OCI-LY3 (cell line): Measurements from ENCODE around the gene GAL3ST3.
A peak's percentile ranks its signal among the peaks of the same experiment; 100 is the strongest.
"Not testable (repeated sequence)": the region's sequence is repeated elsewhere in the genome, so short reads cannot be mapped to it uniquely, and the experiment has no call there.

Experiments
- H2AFZ ChIP-seq: fragments of 200-600, 300-600 bp; shearing (Covaris generic); 2 replicates; pipeline ENCODE4 v1.6.0; 2014; ENCODE audit warnings: antibody characterized with exemption, low read depth, low read length
- H3K27ac ChIP-seq: fragments of 200-600, 300-600 bp; sonication (generic); 2 replicates; pipeline ENCODE4 v1.5.1; 2014; ENCODE audit warnings: mild to moderate bottlenecking, low read length, moderate library complexity, mixed read lengths
- H3K27me3 ChIP-seq: fragments of 200-600, 300-600 bp; sonication (generic); 2 replicates; pipeline ENCODE4 v1.6.1; 2014; ENCODE audit warnings: low read depth, low read length, mixed read lengths
- H3K36me3 ChIP-seq: fragments of 200-600, 300-600 bp; sonication (generic); replicated peaks from 2 replicates; pipeline ENCODE3; 2014; ENCODE audit warnings: low read depth, low read length, mixed read lengths
- H3K4me1 ChIP-seq: fragments of 300-600, 200-600 bp; sonication (generic); 2 replicates; pipeline ENCODE4 v1.6.1; 2014; ENCODE audit warnings: low read length, mixed read lengths
- H3K4me2 ChIP-seq: fragments of 200-600, 300-600 bp; sonication (generic); 2 replicates; pipeline ENCODE4 v1.6.1; 2014; ENCODE audit warnings: low read length, mixed read lengths
- H3K4me3 ChIP-seq: fragments of 300-600, 200-600 bp; sonication (generic); 2 replicates; pipeline ENCODE4 v1.5.1; 2014; ENCODE audit warnings: antibody characterized with exemption, mild to moderate bottlenecking, low read length, moderate library complexity
- H3K79me2 ChIP-seq: fragments of 300-600, 200-600 bp; shearing (Covaris generic); 2 replicates; pipeline ENCODE4 v1.6.1; 2014; ENCODE audit warnings: mild to moderate bottlenecking, low read length, mixed read lengths
- H3K9ac ChIP-seq: fragments of 300-600, 200-600 bp; shearing (Covaris generic); 2 replicates; pipeline ENCODE4 v1.6.0; 2014; ENCODE audit warnings: mild to moderate bottlenecking, low read length, moderate library complexity
- H3K9me3 ChIP-seq: fragments of 200-600, 300-600 bp; shearing (Covaris generic); 2 replicates; pipeline ENCODE4 v1.6.1; 2014; ENCODE audit warnings: low read length, mixed read lengths; ENCODE audit not compliant: insufficient read depth
- H4K20me1 ChIP-seq: fragments of 200-600, 300-600 bp; sonication (generic); 2 replicates; pipeline ENCODE4 v1.6.1; 2016; ENCODE audit warnings: low read length, mixed read lengths; ENCODE audit not compliant: insufficient read depth
- EZH2phosphoT487 ChIP-seq: fragments of 200-600 bp; shearing (Covaris generic); IDR thresholded peaks from 2 replicates; pipeline ENCODE4 v1.6.1; 2018; ENCODE audit warnings: antibody characterized with exemption, mixed run types, low read depth
- TF ChIP-seq, protein P1 (sequence below): fragments of 200-600, 300-600 bp; sonication (generic); IDR thresholded peaks from 2 replicates; pipeline ENCODE4 v1.5.1; 2014; ENCODE audit warnings: antibody characterized with exemption, low read length, low read depth

GAL3ST3 gene

DNA sequence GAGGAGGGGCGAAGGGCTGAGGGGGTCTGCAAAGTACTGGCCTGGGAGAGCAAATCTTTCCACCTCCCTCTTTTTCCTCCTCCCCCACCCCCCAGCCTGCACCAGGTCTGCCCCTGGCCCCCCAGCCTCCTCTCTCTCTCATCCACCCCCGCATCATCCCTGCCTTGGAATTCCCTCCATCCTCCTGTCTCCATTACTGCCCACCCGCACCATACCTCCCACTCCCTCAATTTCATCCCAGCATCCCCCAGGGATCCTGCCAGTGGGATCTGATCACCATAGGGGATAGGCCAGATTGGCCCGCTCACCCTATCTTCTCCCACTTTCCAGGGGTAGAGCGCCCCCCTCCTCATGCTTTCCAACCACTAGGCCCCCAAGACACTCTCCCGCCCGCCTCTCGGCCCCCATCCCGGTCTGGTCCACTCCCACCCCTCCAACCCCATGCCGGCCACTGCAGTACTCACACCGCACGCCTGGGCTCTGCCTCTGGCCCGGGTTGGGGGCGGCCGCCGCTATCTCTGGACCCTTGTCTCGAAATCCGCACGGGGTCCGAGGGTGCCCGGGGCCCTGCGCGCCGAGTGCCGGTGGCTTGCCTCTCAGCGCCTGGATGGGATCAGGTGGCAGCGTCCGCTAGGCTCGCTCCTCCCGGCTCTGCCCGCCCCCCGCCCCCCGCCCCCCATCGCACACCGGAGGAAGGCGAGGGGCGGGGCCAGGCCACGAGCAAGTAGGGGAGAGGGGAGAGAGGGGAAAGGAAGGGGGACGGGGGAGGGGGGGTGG lies at the start of gene GAL3ST3:
GAL3ST3 (minus strand) TSS at position 615 of the 777 bp plus-strand sequence. CDS start 3,746 bp downstream, outside the sequence.
- H3K79me2 ChIP-seq, result peaks cover 16% of the 10 kb centered on the region
- H3K9ac ChIP-seq, result no peak within 1 kb of the TSS
- no peaks in the 10 kb centered on the region for H4K20me1 ChIP-seq
- peak within 1 kb of the TSS; percentile 27 for H3K4me2 ChIP-seq
- H2AFZ ChIP-seq, result no peak within 1 kb of the TSS
- peaks cover 28% of the 10 kb centered on the region for H3K4me1 ChIP-seq
- H3K36me3 ChIP-seq, result peaks cover 5% of the 10 kb centered on the region
- TF ChIP-seq, protein P1, sequence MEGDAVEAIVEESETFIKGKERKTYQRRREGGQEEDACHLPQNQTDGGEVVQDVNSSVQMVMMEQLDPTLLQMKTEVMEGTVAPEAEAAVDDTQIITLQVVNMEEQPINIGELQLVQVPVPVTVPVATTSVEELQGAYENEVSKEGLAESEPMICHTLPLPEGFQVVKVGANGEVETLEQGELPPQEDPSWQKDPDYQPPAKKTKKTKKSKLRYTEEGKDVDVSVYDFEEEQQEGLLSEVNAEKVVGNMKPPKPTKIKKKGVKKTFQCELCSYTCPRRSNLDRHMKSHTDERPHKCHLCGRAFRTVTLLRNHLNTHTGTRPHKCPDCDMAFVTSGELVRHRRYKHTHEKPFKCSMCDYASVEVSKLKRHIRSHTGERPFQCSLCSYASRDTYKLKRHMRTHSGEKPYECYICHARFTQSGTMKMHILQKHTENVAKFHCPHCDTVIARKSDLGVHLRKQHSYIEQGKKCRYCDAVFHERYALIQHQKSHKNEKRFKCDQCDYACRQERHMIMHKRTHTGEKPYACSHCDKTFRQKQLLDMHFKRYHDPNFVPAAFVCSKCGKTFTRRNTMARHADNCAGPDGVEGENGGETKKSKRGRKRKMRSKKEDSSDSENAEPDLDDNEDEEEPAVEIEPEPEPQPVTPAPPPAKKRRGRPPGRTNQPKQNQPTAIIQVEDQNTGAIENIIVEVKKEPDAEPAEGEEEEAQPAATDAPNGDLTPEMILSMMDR, result no peak
- no peak for TF ChIP-seq EZH2phosphoT487
- H3K4me3 ChIP-seq, result peak within 1 kb of the TSS; percentile 38
- H3K27ac ChIP-seq, result no peak within 1 kb of the TSS
- H3K9me3 ChIP-seq, result no peaks in the 10 kb centered on the region
- no peaks in the 10 kb centered on the region for H3K27me3 ChIP-seq

GRCh38 chr11:66092125-66092524 lies 43.2 kb upstream of the GAL3ST3 start:
- H3K4me1 ChIP-seq, H2AFZ ChIP-seq, H3K79me2 ChIP-seq, H4K20me1 ChIP-seq, H3K9me3 ChIP-seq, H3K4me2 ChIP-seq, H3K9ac ChIP-seq, H3K27me3 ChIP-seq, H3K27ac ChIP-seq, H3K4me3 ChIP-seq, H3K36me3 ChIP-seq: not testable (repeated sequence)

- Histone ChIP-seq H3K79me2 (0 out of 2 replicates have a peak, but pooled peaks cover 3% of the 10 kb centered on the region), H3K4me2 (no peak overlapping the region), H2AFZ (no peak overlapping the region), H3K36me3 (no peaks in the 10 kb centered on the region), H3K27me3 (no peaks in the 10 kb centered on the region), H4K20me1 (no peaks in the 10 kb centered on the region), H3K9ac (no peak overlapping the region), H3K4me3 (no peak overlapping the region), H3K27ac (no peak overlapping the region), H3K9me3 (no peaks in the 10 kb centered on the region), H3K4me1 (no peaks in the 10 kb centered on the region)
- TF ChIP-seq, protein P1, result no peak
- no peak for TF ChIP-seq EZH2phosphoT487
Measured at GRCh38 chr11:66090288-66090687, 41.3 kb upstream of the GAL3ST3 start.

DNA sequence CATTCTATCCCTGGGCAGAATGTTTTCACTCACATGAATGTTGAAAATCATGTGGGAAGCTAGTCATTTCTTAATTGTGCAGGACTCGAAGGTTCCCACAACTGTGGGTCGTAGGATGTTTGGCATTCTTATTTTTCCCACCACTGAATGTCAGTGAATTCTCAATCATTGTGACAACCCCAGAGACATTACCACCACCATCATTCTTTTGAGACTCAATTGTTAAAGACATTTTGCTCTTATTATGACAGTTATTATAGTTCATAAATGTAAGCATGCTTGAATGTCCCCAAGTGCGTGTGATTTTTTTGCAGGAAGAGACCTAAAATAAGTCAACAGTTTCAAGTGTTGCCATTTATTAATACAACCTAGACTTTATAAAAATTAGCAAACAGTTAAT lies 40.1 kb upstream of the GAL3ST3 start:
- no peaks in the 10 kb centered on the region for H3K9me3 ChIP-seq
- H3K27me3 ChIP-seq, result no peaks in the 10 kb centered on the region
- H3K4me2 ChIP-seq, result no peak overlapping the region
- no peaks in the 10 kb centered on the region for H3K36me3 ChIP-seq
- no peak overlapping the region for H3K4me3 ChIP-seq
- H3K79me2 ChIP-seq, result 0 out of 2 replicates have a peak, but pooled peaks cover 3% of the 10 kb centered on the region
- no peaks in the 10 kb centered on the region for H4K20me1 ChIP-seq
- no peaks in the 10 kb centered on the region for H3K4me1 ChIP-seq
- H3K27ac ChIP-seq, result no peak overlapping the region
- no peak overlapping the region for H2AFZ ChIP-seq
- H3K9ac ChIP-seq, result no peak overlapping the region
- no peak for TF ChIP-seq EZH2phosphoT487
- TF ChIP-seq, protein P1, result no peak
